Kidney tubule cell (primary cell): Measurements from ENCODE around the gene IQSEC1.
A peak's percentile ranks its signal among the peaks of the same experiment; 100 is the strongest.

Experiments
- DNase-seq: peaks from one replicate; pipeline ENCODE4 v3.0.0-alpha.2; 2018; ENCODE audit warnings: low spot score

IQSEC1 gene

GRCh38 chr3:13107661-13108060 is 34.4 kb upstream of the IQSEC1 start:
- DNase-seq: no peak

GRCh38 chr3:13106308-13107001 is 33.2 kb upstream of the IQSEC1 start:
- no peak for DNase-seq

- no peak for DNase-seq
Observed at GRCh38 chr3:13105896-13106250, 32.6 kb upstream of the IQSEC1 start.

- no peak for DNase-seq
Observed at GRCh38 chr3:13105181-13105895, 32.1 kb upstream of the IQSEC1 start.

GRCh38 chr3:13104511-13104910 is 31.3 kb upstream of the IQSEC1 start:
- no peak for DNase-seq

GRCh38 chr3:13103416-13104058 is 30.3 kb upstream of the IQSEC1 start:
- DNase-seq: no peak

GRCh38 chr3:13102386-13103345 is 29.4 kb upstream of the IQSEC1 start:
- no peak for DNase-seq

GRCh38 chr3:13099707-13100106 is 26.5 kb upstream of the IQSEC1 start:
- no peak for DNase-seq

GRCh38 chr3:13098192-13098988 is 25.2 kb upstream of the IQSEC1 start:
- DNase-seq: no peak

- DNase-seq: no peak
Observed at GRCh38 chr3:13096356-13096755, 23.1 kb upstream of the IQSEC1 start.

GRCh38 chr3:13095408-13095937 is 22.2 kb upstream of the IQSEC1 start:
- no peak for DNase-seq

GRCh38 chr3:13093687-13094086 is 20.5 kb upstream of the IQSEC1 start:
- DNase-seq: no peak

- DNase-seq: no peak
Observed at GRCh38 chr3:13092621-13093617, 19.7 kb upstream of the IQSEC1 start.

GRCh38 chr3:13091898-13092611 is 18.8 kb upstream of the IQSEC1 start:
- peak; percentile 73 for DNase-seq

GRCh38 chr3:13088028-13089006 is 15.1 kb upstream of the IQSEC1 start:
- DNase-seq: no peak

GRCh38 chr3:13087320-13087990 is 14.2 kb upstream of the IQSEC1 start:
- DNase-seq: no peak

GRCh38 chr3:13086531-13086981 is 13.3 kb upstream of the IQSEC1 start:
- DNase-seq: no peak
